Activated effector memory CD4-positive, alpha-beta T cell treated with Interleukin-2 at 50 U/mL for 16 hours (primary cell): ENCODE results near the gene NCAM1.

Experiments used
- DNase-seq: peaks from one replicate; pipeline ENCODE4 v3.0.0-alpha.2; 2020

Gene NCAM1

DNA sequence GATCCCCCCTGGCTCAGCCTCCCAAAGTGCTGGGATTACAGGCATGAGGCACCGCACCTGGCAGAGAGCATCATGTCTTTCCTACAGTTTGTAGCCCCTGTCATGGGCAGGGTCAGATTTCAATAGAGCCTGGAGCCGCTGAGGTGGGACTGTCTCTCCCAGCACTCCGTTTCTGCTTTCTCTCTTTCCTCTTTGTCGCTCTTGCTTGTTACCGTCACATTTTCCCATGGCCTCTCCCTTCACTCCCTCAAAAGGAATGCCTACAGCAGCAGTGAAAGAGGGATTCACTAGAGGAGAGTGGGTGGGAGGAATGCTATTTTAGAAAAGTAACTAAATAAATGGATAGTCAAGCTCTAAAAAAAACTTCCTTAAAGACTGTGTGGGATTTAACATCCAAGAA lies 216.5 kb downstream of the NCAM1 start:
- no peak for DNase-seq

DNA sequence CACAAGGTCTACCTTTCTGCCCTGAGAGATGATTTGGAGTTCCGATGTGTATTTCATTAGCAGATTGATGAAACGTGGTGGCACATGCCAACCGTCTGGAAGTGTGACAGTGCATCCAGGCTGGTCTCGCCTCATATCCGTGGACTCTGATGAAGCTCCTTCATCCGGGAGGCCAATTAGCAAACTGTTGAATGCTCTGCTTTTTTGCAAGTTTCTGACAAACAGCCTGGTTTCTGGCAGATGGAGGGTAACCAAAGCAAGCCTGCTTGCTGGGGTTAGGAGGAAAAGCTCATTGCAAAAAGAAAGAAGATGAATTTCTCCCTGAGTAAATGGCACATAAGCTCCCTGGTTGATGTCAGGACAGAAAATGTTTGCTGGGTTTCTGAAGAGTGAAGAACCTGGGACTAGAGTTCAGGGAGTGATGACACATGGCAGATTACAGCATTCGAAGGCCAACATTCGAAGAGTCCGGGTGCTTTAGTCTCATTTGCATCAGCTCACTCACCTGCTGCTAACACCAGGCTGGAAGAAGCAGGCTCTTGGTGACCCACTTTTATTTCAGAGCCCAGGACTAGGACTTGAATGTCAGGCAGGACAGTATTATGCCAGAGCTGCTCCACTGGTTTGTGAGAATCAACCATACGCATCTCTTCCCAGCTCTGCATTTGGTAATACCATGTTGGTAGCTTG lies 217.3 kb downstream of the NCAM1 start:
- no peak for DNase-seq

DNA sequence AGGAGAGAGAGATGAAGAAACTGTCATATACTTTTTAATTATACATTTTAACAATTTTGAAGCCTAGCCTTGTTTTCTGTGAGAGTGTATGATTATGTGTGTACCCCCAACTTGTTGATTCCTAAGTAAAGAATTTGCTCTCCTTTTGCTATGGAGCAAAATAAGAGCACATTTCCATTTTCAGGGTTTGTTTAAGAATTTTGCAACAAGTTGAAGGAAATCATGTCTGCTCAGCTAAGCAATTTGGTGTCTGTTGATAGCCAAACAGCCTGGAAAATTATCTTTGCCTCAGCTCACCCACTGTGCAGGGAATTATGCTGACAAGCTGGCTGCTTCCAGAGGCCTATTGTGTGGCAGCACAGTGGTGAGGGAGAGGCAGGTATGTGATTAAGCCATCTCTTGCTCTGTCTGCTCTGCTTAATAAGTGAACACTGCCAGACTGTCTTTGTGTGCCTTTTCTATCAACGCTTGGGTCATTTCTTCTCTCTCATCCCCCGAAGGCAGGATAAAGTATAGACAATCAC lies 218.0 kb downstream of the NCAM1 start:
- DNase-seq = no peak

DNA sequence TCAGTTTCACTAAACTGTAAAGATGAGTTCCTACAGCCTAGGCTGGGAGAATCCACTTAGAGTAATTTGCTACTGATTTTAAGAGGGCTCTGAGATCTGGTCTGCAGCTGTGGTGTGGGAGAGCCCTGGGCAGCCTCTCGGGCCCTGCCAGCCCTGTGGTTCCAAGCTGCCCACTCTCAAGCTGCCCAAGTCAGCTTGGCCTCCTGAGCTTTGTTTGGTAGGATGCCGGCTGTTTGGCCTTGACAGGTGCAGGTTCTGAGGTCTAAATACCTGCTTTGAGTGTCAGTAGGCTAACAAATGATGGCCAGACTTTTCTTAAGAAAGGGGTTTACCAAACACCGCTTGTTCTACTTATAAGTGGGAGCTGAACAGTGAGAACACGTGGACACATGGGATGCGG lies 219.9 kb downstream of the NCAM1 start:
- DNase-seq = no peak

DNA sequence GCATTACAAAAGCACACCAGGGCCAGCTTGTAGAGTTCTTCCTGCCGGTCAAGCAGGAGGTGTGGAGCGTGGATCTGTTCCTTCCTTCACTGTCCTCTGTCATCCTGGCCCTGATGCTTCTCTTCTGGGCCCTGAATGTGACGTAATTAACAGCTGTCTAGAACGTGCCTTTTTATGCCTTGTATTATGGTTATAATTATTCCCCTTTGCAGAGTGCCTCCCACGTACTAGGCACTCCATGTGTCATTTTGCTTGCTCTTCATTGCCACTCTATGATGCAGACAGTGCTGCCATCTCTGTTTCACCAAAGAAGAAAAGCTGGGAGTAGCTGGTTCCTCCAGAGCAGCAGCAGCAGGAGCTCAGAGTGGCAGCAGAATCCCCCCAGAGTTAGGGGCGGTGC lies 221.1 kb downstream of the NCAM1 start:
- DNase-seq = no peak

DNA sequence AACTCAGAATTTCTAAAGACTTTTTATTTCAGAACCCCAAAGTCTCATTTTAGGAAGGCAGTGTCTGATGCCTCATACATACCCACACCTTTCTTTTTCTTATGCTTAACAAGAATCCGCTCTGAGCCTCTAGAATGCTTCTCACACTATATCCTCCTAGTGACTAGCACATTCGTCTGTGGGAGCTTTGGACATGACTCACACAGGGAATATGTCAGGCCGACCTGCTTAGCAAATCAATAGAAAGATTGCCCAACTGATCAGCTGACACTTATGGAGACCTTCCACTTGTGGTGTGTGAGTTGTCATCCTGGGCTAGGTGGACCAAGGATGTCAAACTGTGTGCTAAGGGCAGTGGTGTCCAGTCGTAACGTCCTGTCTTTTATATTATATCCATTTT lies 223.3 kb downstream of the NCAM1 start:
- no peak for DNase-seq

DNA sequence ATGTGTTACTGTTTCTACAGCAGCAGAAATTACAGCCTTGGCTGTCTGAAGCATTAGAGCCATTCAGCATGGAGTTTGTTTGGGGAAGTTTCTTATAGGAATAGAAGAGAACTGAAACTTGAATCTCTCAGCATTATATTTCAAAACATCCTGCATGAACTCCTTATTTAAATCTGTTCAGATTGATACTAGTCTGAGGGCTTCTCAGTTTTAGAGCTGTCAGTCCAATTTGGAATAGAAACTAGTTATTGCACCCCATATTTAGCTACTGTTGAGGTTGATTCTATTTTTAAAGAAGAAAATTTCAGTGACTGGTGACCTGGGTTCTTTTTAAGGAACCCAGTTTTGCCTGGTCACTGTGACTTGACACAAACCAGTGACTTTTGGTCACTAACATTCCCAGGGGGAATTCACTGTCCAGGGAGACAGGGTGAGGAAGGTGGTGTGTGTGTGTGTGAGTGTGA lies 227.2 kb downstream of the NCAM1 start:
- no peak for DNase-seq

DNA sequence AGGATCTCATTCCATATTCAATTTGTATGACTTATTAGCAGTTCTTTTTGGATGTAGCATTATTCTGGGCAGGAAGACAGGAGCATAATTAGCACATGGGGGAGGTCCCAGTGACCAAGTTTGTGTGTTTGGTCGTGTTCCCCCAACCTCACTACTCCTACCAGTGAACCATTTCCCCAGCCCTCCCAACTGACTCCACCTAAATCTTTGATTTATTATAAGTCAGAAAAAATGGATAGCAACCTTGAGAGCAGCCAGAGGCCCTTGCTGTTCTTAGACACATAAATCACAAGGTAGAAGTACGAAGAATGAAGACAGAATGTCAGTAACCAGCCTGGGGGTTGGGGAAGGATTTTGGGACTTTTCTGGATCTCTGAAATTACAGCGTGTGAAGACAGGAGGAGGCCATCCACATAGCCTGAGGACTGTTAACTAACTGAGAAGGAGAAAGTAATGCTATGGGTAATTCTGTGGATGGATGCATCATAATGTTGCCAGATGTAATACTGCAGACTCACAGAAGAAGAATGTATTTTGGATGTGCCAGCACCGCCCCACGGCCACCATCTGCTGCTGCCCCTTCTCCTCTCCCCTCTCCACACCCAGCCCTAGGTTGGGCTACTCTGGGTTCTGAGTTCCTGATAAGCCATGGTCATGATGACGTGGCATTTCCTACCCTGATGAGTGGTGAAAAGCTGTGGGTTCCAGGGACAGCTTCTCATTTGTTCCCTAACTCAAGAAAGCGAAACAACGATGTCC lies 228.9 kb downstream of the NCAM1 start:
- no peak for DNase-seq

DNA sequence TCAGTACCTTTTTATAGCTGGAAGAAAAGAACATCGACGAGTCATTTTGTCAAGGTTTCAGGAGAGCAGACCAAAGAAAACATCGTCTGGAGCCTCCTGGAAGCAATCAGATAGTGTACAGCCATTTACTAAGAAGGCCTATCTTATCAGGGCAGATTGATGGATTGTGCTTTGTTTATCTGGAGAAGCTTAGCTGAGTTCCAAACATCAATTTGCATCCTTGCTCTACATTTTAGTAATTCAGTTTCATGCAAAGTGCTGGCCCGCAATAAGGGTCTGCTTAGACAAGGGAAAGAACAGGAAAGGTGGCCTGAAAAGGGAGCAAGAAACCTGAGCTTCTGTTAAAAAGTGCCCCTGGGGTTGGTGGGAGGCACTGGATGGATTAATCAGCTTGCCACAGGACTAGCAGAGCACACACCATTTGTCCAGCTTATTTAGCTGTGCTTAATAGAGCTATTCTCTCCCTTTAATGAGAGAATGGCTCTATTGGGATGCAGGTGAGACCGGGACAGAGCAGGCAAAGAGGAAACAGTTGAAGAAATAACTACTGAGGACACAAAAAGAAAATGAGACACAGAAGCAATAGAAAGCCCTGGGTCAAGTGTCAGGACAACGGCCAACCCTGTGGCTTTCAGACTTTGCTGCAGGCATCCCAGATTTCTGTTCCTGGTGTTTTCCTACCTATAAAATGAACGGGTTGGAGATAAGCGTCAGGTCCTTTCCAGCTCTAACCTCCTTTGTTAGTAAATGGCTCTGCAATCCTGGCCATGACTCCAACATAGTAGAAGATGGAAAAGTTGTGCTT lies 231.1 kb downstream of the NCAM1 start:
- no peak for DNase-seq

DNA sequence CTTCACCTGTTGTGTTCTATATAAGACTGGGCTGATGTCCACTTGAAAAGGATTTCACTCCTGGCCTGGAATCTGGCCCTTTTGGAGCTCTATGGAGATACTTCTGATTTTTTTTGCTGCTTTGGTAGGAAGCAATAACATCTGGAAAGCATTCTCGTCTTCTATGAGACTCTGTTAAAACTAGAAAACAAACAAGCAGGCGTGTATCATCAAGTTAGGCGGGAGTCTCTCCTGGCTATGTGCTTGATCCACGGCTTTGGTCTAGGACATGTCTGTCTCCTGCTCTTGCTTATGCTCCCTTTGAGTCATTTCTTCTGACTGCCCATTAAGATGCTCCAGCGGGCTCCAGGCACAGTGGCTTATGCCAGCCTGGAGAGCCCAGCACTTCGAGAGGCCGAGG lies 231.8 kb downstream of the NCAM1 start:
- no peak for DNase-seq

DNA sequence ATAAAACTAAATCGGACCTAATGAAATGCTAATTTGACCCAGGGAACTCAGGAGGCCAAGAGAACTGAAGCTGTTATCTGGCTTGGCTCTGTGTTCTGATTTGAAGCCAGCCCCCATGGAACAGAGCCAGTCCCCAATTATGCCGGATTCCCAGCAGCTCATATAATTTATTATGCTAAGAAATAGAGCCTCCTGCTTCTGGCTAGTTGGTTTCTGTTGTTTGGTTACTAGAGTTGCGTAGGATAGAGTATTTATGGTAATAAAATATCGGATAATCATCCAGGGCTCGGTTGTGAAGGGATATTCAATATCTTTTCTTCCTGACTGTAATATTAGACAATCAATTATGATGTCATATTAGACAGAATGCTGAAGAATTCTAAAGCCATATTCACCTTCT lies 232.7 kb downstream of the NCAM1 start:
- no peak for DNase-seq

DNA sequence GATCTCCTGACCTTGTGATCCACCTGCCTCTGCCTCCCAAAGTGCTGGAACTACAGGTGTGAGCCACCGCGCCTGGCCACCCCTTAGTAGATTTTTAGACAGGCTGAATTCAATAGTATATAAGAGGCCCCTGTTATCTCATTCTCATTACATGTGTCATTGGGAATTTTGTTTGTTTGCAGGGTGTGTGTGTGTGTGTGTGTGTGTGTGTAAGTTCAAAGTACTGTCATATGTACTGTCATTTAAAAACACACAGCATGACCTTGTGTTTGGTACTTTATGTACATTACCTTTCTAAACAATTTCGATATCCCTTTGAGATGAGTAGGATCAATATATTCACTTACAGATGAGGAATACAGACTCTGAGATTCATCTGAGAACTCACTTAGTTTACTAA lies 234.5 kb downstream of the NCAM1 start:
- no peak for DNase-seq

DNA sequence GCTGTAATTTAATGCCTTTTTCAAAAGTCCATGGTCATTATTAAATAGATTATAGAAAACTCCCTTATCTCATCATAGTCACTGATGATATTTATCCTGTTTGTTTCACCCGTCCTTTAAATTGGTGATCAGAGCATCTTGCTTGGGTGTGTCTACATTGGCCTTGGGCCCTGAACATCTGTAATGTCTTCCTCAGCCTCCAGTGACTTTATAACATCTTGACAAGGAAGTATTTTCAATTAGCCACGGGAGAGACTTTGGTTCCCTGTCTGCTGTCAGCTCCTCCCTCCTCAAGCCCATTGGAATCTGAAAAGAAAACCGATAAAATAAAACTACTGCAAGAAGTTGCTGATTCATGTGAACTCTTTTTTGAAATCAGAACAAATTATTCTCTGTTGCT lies 236.2 kb downstream of the NCAM1 start:
- DNase-seq = no peak

DNA sequence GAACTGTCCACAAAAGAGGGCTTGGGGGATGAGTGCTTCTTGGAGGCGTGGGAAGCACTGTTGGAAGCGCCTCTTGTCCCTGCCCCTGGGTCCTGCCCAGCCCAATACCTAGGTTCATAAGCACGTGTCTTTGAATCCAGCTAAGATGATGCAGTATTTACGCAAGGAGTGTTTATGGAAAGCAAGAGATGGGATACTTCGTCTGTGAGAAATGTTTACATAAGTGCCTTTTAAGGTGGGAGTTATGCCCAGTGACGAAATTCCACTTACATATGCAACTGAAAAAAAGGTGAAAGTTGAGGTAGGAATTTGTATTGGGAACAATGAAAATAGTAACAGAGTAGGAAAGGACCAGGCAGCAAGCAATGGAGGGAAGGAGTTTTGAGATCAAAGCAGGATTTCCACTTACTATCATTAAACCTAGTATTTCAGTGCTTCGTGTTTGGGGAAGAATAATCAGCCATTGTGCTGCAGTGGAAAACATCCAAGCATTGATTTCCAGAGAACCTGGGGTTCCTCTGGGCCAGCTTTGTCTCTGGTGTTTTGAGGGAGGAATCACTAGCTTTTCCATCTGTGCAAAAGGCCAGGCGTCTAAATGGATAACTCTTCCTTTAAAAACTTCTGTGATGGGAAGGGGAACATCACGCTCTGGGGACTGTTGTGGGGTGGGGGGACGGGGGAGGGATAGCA lies 237.9 kb downstream of the NCAM1 start:
- DNase-seq = no peak

DNA sequence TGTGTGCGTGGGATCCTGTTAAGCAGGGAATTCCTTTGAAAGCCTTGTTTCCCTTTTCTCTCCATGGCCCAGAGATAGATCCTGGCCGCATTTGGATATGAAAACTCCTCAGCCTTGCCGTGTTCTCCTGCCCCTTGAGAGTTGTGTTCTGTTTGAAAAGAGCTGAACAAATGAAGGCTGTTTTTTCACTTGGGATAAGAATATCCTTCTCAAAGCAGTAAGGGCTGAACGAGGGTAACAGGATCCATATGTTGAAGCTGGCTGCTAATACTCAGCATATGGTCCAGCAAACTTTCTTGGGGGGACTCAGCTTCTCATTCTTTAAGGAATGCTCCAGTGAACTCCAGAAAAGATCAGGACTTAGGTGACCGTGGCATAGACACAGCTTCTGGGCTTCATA lies 238.6 kb downstream of the NCAM1 start:
- no peak for DNase-seq

DNA sequence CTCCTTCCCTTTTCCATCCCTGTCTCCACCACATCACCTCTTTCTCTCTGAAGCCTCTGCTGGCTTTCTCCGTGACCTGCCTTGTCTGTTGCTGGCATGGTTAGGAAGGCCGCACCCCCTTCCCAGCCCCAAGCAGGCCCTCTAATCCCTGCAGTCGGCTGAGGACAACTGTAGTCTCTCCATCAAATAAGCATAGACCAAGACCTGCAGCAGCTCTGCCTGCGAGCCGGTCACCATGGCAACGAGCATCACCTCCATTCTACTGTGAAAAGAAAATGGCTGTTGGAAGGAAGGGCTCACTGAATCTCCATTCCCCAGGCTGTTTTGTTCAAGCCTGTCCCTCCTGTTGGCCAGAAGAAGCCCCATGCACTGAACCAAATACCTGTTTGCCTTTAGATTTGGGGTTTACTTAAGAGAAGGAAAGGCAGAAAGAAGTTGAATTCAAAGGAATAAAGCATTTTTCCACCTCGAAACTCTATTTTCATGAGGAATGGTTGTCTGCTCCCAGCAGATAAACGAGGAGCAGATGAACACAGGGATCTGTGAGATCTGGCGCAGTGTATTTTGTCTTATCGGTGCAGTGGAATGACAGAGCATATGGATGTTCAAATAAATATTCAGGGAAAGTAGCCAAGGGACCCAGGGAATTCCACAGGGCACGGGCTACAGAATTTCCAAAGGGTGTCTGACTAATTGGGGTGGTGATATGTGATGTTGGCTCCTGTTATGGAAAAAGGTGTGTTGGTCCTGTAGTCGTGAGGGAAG lies 240.0 kb downstream of the NCAM1 start:
- DNase-seq = no peak

DNA sequence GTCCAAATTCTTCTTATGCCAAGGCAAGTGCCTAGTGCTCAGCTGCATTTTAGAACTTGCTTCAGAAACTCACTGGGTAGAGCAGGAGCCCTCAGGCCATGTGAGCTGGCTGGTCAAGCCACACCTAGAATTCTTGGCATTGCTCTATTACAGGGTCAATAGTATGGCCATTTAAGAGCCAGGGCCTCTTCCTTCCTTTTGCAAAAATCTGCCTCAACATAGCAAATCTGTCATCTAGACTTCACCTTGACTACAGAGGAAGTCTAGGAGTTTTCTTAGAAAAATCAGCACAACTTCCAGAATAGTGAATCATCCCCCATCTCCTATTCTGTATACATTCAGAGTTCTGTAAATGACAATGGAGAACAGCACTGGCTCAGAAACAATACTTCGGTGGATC lies 241.2 kb downstream of the NCAM1 start:
- no peak for DNase-seq

DNA sequence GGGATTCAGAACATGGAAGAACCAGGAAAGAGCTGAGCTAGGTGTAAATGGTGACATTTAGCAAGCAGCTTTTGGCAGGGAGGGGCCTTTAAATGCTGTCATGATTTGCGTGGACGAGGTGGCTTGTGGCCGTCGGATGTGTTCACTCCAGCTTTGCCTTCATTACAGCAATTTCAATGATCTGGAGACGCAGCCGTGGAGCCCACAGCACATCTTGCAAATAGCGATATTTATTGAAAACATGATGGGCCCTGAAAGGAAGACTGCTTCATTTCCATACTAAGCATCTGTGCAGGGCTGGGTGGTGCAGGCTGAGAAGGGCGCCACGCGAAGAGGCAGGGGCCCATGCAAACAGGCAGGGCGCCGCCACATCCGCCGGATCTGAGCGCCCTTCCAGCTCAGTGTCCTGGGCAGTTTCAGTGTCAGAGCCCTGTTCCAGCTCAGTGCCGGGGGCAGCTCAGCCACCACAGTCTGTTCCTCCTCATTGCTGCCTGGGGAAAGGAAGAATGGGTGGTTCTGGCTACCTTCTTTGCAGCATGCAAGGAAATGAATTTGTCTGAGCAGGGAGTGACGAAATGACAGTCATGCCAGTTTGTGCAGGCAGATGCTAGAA lies 242.0 kb downstream of the NCAM1 start:
- DNase-seq = no peak

DNA sequence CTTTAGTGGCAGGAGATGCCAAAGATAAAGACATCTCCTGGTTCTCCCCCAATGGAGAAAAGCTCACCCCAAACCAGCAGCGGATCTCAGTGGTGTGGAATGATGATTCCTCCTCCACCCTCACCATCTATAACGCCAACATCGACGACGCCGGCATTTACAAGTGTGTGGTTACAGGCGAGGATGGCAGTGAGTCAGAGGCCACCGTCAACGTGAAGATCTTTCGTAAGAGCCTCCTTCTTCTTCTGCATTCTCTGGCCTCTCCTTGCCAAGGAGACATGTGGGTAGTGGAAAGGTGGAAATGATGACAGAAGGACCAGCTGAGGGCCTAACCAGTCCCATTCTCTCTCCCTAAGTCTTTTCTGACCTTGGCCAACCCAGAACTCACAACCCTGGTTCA lies 243.1 kb downstream of the NCAM1 start:
- DNase-seq = no peak

DNA sequence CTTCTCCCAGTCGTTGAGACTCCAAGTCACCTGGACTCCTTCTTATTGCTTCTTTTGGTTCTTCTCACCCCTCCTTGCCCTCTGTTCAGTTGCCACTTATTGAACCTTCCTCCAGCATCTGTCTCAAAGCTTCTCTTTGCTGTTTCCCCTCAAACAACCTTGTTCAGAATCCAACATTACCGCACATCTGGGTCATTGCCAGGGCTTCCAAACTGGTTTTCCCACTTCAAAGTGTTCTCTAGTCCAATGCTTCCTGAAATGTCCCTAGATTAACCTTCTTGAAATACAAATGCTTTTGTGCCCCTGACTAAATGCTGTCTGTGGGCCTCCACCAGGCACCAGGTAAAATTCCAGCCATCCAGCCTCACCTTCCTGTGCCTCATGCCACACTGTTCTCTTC lies 252.3 kb downstream of the NCAM1 start:
- DNase-seq = no peak

DNA sequence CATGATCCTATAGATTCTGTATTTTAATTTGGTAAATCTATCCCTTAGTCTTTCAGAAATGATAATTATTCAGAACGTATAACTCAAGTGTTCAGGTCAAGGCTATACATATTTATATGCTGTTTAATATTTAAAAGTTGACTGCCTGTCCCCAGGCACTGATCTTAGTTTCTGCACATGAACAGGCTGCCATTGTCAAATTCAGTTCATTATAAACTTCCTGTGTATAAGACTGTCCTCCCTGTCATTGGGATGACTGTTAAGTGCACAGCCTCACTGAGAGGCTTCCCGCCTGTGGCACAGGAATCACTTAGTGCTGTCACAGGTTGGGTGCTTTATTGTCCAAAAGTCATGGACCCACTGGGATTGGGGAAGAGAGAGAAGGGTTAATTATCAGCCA lies 261.0 kb downstream of the NCAM1 start:
- DNase-seq = no peak

DNA sequence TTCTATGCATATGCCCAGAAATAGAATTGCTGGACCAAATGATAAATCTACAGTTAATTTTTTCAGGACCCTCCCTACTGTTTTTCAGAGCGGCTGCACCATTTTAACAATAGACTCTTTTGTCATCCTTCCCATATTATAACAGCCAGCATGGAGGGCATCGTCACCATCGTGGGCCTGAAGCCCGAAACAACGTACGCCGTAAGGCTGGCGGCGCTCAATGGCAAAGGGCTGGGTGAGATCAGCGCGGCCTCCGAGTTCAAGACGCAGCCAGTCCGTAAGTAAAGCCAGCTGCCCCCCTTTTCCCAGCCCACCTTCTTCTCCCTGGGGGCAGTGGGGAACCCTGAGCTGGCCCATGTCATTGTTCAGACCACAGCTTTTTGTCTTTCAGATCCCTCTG lies 273.7 kb downstream of the NCAM1 start:
- no peak for DNase-seq
